IPS DF 4.7 (cell line): ENCODE data around the gene WDFY4.

ENCODE experiments used
- DNase-seq: peaks from one replicate; pipeline ENCODE4 v3.0.0-alpha.2; 2013; ENCODE audit warnings: low spot score; ENCODE audit errors: extremely low read depth

Gene WDFY4

GRCh38 chr10:48788554-48788953, 103.9 kb downstream of the WDFY4 start:
- no peak for DNase-seq

GRCh38 chr10:48789486-48790456, 105.1 kb downstream of the WDFY4 start:
- no peak for DNase-seq

- no peak for DNase-seq
Measured at GRCh38 chr10:48790457-48791044, 105.9 kb downstream of the WDFY4 start.

GRCh38 chr10:48791267-48791928, 106.7 kb downstream of the WDFY4 start:
- no peak for DNase-seq

GRCh38 chr10:48792121-48792520, 107.4 kb downstream of the WDFY4 start:
- DNase-seq = no peak

GRCh38 chr10:48792687-48793096, 108.0 kb downstream of the WDFY4 start:
- DNase-seq = no peak

GRCh38 chr10:48794074-48794473, 109.4 kb downstream of the WDFY4 start:
- DNase-seq = no peak

GRCh38 chr10:48796713-48797245, 112.1 kb downstream of the WDFY4 start:
- no peak for DNase-seq

GRCh38 chr10:48797830-48798229, 113.2 kb downstream of the WDFY4 start:
- DNase-seq = no peak

- DNase-seq = no peak
Measured at GRCh38 chr10:48798481-48799254, 114.0 kb downstream of the WDFY4 start.

- no peak for DNase-seq
Measured at GRCh38 chr10:48799341-48800006, 114.8 kb downstream of the WDFY4 start.

- DNase-seq = no peak
Measured at GRCh38 chr10:48800007-48800675, 115.5 kb downstream of the WDFY4 start.

- DNase-seq = no peak
Measured at GRCh38 chr10:48801001-48801421, 116.3 kb downstream of the WDFY4 start.

GRCh38 chr10:48802611-48803071, 118.0 kb downstream of the WDFY4 start:
- no peak for DNase-seq

GRCh38 chr10:48803801-48804584, 119.3 kb downstream of the WDFY4 start:
- no peak for DNase-seq

GRCh38 chr10:48804740-48805182, 120.1 kb downstream of the WDFY4 start:
- DNase-seq = no peak

- no peak for DNase-seq
Measured at GRCh38 chr10:48805411-48805810, 120.7 kb downstream of the WDFY4 start.

- DNase-seq = no peak
Measured at GRCh38 chr10:48805848-48806247, 121.2 kb downstream of the WDFY4 start.

GRCh38 chr10:48806342-48806741, 121.7 kb downstream of the WDFY4 start:
- no peak for DNase-seq
